M059J (cell line): Measurements from ENCODE around the gene HDAC7. TPM values are rescaled to one million over a fixed set of nuclear protein-coding genes. Genes with fewer than 3 reads are reported as not detected.
"Not testable (repeated sequence)": the region's sequence is repeated elsewhere in the genome, so short reads cannot be mapped to it uniquely, and the experiment has no call there.

Experiments used
- DNase-seq: peaks from one replicate; pipeline ENCODE4 v3.0.0-alpha.2; 2012; ENCODE audit warnings: low read depth
- total RNA-seq: library from RNA; depleted of rRNA; stranded (reverse); fragments of >200 nt; shearing (Covaris generic); gene quantifications from 2 replicates; pipeline ENCODE4 v1.2.3, GENCODE V29; 2014

HDAC7 gene
- total RNA-seq, 1 experiment from 2014 or later = 26.1 TPM

DNA sequence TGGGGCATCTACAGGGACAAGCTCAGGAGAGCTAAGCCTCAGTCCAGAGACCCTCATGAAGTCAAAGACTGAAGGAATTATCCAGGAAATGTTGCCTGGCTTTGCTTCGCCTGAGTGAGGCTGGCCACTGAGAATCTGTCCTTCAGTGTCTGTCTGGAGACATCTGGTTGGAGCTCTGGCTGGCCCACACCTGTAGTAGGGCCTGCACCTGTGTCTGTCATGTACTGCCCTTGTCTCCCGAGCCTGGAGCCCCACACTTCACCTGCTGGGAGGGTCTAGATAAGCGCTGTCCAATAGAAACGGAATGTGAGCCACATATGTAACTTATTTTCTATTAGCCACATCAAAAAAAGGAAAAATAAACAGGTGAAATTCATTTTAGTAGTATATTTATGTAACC lies 9.9 kb upstream of the HDAC7 start:
- DNase-seq = no peak

- DNase-seq = peak; percentile 88
Observed at GRCh38 chr12:47828976-47829482, 9.3 kb upstream of the HDAC7 start.

- no peak for DNase-seq
Observed at GRCh38 chr12:47828008-47828975, 8.6 kb upstream of the HDAC7 start.

GRCh38 chr12:47825173-47825639 lies 5.5 kb upstream of the HDAC7 start:
- DNase-seq = no peak

DNA sequence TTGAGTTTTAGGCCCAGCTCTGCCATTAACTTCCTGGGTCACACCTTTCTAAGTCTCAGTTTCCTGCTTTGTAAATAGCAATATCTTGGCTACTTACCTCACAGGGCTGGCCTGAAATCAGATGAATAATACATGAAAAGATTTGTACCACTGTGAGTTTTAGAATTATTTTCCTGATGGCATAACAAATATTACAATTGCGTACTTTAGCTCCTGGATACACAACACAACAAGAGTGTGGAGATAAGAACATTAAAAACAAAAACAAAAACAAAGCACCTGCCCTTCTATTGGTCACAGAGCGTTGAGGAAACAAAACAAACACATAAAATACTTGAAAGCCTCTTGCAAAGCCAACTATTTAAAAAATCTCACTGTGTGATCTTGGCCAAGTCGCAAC lies 4.9 kb upstream of the HDAC7 start:
- DNase-seq = no peak

DNA sequence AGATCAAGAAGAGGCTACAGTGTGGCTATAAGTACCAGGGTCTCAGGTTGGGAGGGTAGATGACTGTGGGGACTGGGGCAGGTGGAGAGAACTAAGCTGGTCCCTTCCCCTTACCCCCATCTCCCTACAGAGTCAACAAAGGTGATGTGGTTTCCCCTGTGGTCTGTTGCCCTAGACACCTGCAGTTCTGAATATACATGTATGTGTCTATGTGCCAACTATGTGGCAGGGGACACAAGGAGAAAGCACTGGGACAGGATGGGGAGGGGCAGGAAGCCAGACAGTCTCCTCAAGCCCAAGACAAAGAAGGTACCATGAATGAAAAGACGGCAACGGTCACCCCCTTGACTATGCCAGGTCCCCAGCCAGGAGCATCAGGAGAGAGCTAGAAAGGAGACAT lies 4.5 kb upstream of the HDAC7 start:
- DNase-seq = no peak

DNA sequence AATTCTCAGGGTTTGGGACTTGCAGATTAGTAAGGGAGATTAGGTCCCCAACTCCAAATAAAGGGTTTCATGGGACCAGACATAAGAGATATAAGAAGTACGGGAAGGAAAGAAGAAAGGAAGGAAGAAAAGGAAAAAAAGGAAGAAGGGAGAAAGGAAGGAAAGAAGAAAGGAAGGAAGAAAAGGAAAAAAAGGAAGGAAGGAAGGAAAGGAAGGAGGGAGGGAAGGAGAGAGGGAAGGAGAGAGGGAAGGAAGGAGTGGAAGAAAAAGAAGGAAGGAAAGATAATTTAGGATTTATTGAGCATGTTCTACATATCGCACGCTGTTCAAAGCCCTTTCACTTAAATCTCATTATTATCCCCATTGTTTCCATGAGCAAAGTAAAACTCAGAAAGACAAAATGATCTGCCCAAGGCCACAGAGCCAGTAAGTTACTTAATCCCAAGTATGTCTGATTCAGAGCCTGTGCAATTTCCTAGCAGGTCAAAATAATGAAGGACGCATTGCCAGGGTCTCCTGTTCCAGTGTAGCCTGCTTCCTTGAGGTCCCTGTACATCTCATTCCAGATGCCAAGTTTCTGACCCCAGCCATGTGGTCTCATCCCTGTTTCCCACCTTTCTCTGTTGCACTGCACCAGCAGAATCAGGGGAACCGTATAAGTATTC lies 3.9 kb upstream of the HDAC7 start:
- no peak for DNase-seq

DNA sequence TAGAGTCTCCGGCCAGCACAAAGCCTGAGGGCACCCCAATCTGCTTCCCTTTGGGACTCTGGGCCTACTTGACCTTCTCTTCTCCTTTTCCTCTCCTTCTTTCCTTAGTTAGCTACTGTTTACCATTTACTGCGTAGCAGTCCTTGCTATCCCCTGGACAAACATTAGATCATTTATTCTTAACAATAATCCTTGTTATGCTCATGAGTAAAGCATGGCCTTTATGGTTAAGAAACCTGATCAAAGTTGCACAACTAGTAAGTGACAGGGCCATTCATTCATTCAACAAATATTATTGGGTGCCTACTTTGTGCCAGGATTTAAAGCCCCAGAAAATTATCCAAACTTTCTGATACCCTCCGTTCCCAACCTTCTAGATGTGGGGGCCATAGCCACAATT lies 3.2 kb upstream of the HDAC7 start:
- DNase-seq = no peak

- no peak for DNase-seq
Observed at GRCh38 chr12:47822401-47822800, 2.7 kb upstream of the HDAC7 start.

DNA sequence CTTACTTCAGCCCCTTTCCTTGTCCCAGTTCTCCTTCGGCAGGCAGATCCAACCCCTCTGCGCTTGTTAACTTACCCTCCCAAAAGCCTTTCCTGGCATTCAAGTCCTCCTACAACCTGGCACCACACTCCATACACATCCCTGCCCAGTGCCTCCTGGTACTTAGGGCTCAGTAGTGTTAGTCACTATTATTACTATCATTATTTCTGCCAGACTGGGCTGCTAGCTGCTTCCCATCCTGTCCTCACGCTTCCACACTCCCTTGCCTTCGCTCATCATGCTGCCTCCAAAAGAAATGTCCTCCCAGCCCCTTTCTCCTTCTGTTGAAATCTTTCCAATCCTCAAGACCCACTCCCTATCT lies 1.6 kb upstream of the HDAC7 start:
- DNase-seq = peak; percentile 44

DNA sequence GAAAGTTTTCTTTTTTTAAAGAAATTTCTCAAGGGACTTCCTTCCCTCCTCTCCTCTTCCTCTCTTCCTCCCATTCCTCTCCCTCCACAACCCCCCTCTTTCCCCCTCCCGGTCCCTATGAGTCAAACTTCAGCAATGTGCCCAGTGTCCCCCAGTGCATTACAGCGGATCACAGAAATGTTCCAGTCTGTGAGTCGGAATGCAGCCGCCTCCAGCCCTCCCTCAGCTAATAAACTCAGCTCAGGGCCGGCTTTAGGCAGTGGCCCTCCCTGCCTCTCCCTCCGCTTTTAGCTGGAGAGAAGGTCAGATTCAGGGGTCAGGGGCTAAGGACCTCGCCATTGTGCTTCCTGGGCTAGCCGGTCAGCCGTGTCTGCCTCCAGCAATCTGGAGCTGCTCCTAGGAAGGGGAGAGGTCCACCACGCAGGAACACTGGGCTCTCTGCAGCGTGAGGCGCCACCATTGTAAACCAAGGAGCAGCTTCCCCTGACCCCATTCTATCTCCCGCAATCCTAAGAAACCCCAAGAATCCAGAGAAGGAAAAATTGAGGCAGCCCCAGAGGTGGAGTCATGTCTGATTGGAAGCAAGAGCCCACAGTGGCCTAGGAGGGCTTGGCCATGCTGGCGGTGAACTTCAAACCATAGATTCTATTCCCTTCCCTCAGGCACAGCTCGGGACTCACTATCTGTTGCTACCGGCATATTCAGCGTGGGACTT lies 1.1 kb upstream of the HDAC7 start:
- DNase-seq = peak; percentile 97

- peak; percentile 39 for DNase-seq
Observed at GRCh38 chr12:47819138-47819895, 386 bp downstream of the HDAC7 start.

GRCh38 chr12:47818467-47819137 lies 1.1 kb downstream of the HDAC7 start:
- DNase-seq = peak; percentile 21

GRCh38 chr12:47818007-47818376 lies 1.7 kb downstream of the HDAC7 start:
- DNase-seq = no peak

DNA sequence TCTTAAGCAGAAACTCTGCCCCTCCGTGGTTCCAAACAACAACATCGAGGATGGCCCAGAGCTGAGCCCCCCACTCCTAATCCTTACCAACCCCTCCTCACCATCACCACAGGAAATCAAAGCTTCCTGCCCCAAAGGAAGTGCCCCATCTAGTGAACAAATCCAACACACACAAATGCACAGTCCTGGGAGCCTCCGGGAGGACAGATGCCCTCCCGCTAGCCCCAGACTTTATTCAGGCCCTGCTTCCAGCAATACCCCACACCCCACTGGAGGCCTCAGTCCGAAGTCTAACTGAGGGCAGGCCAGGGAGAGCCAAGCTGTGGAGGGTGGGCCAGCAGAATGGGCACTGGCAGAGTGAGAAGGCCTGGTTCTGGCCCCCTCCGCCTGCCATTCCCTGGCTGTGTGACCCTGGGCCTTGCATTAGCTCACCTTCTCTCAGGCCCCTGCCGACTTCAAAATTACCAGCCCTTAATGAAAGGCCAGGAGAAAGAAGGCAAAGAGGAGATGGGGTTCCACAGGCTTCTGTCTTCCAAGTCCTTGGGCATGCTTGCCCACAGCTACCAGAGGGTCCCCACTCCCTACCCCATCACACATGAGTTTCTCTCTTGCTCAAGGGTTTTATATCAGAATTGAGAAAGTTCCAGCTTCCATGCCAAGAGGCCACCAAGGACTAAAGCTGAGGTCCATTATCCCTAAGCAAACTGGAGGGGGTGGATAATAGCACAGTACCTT lies 2.3 kb downstream of the HDAC7 start:
- DNase-seq = no peak

GRCh38 chr12:47816403-47817271 lies 3.1 kb downstream of the HDAC7 start:
- peak; percentile 34 for DNase-seq

DNA sequence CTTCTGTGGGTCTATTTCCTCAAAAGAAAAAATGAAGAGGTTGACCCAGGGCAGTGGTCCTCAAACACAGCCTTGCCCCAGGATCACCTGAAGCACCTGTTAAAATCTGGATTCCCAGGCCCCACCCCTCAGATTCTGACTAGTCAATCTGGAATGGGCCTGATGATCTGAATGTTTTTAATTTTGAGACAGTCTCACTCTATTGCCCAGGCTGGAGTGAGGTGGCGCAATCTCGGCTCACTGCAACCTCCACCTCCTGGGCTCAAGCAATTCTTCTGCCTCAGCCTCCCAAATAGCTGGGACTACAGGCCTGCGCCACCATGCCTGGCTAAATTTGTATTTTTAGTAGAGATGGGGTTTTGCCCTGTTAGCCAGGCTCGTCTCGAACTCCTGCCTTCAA lies 4.3 kb downstream of the HDAC7 start:
- DNase-seq = not testable (repeated sequence)

DNA sequence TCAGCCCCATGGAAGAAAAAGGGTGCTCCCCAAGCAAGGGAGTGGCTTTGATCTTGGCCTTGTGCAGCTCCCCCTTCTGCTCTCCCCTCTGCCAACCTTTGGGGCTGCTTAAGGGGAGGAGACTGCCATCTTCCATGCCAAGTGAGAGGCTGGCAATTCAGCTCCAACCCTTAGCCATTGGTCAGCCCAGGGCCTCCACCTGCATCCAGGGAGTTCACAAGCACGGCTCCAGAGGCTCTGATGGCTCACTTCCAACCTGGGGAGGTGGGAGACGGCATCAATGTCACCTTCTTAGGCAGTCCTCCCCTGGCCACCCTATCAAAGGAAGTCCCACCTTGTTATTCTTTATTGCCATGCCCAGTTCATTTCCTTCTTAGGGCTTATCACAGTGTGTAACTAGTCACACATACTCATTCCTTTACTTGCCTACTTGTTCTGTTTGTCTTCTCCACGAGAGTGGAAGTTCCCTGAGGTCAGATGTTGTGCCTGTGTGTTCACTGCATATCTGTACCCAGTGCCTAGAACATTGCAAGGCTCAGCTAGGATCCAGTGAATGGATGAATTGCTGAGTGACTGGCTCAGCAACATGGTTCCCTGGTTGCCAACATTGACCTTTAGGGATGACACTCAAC lies 5.0 kb downstream of the HDAC7 start:
- DNase-seq = no peak
